Measurements from ENCODE around the gene PLCD1. TPM values are rescaled to one million over a fixed set of nuclear protein-coding genes. Genes with fewer than 3 reads are reported as not detected.

PLCD1 gene
- total RNA-seq, 1 donor, result 23.2 TPM

DNA sequence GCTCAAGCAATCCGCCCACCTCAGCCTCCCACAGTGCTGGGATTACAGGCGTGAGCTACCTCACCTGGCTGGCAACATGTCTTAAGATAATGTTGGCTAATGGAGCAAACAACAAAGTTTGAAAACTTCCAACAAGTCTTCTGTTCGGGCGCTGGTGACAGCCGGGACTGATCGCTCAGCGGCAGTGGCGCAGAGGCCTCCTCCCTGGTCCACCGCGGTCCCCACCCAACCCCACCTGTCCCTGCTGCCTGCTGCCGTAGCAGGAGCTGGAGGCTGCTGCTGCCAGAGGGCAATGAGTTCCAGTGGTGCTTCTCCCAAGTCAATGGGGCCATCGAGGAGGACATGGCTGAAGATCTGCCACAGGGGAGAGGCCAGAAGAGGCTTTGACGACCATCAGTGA is 21.7 kb upstream of the PLCD1 start:
- TF ChIP-seq, protein P1, sequence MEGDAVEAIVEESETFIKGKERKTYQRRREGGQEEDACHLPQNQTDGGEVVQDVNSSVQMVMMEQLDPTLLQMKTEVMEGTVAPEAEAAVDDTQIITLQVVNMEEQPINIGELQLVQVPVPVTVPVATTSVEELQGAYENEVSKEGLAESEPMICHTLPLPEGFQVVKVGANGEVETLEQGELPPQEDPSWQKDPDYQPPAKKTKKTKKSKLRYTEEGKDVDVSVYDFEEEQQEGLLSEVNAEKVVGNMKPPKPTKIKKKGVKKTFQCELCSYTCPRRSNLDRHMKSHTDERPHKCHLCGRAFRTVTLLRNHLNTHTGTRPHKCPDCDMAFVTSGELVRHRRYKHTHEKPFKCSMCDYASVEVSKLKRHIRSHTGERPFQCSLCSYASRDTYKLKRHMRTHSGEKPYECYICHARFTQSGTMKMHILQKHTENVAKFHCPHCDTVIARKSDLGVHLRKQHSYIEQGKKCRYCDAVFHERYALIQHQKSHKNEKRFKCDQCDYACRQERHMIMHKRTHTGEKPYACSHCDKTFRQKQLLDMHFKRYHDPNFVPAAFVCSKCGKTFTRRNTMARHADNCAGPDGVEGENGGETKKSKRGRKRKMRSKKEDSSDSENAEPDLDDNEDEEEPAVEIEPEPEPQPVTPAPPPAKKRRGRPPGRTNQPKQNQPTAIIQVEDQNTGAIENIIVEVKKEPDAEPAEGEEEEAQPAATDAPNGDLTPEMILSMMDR (IDR thresholded peaks at IDR 0.05; ENCODE audit: extremely low read depth, low read depth, low read length), result no peak
- no peaks in the 10 kb centered on the region for H3K4me1 ChIP-seq (ENCODE audit: insufficient read depth, low read length)
- peaks cover 2% of the 10 kb centered on the region for H3K27me3 ChIP-seq (ENCODE audit: insufficient read depth, low read length)
- no peak overlapping the region for H3K27ac ChIP-seq (ENCODE audit: low read depth, low read length)
- no peak for DNase-seq (ENCODE audit: insufficient read length, low spot score, missing footprints)
- H3K4me2 ChIP-seq (ENCODE audit: insufficient read depth, low read length), result no peak overlapping the region
- H3K36me3 ChIP-seq (ENCODE audit: insufficient read depth, low read length), result no peaks in the 10 kb centered on the region
- no peaks in the 10 kb centered on the region for H4K20me1 ChIP-seq (ENCODE audit: insufficient read depth, low read length)
- no peak overlapping the region for H2AFZ ChIP-seq (ENCODE audit: low read length)
- no peaks in the 10 kb centered on the region for H3K79me2 ChIP-seq (ENCODE audit: insufficient read depth, low read length)
- no peak overlapping the region for H3K4me3 ChIP-seq (ENCODE audit: insufficient read depth, low read length)
- no peaks in the 10 kb centered on the region for H3K9me3 ChIP-seq (ENCODE audit: low read depth, low read length)

DNA sequence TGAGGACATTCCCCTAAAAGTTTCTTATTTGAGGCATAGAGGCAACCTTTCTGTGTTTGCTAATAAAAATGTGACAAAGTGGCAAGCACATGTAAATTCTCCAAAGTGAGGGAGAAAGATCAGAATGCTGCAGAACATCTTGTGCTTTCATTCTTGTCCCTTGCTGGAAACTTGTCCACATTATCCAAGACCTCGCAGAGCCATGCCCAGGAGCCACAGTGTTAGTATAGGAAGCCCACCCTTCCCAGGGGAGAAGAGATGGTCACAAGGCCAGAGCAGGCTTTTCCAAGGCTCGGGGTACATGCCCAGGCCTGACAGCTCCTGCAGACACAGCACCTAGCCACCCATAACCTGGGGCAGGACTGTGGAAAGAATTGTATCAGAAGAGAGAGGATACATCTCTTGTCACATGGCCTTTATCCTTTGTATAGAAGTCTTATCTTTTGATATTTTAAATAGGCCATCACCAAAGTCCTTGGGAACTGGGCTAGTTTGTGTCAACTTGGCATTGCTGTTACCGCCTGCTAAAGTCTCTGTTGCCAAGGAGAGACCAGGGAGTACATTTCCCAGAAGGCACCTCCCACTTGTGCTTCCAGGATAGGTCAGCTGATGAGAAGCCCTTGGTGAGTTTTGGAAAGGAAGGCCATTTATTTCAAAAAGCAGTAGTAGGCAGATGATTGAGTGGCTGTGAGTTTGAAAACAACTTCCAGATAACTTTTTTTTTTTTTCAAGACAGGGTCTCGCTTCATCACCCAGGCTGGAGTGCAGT is 20.1 kb upstream of the PLCD1 start:
- no peak overlapping the region for H2AFZ ChIP-seq (ENCODE audit: low read length)
- no peaks in the 10 kb centered on the region for H3K27me3 ChIP-seq (ENCODE audit: insufficient read depth, low read length)
- no peaks in the 10 kb centered on the region for H3K79me2 ChIP-seq (ENCODE audit: insufficient read depth, low read length)
- H3K4me1 ChIP-seq (ENCODE audit: insufficient read depth, low read length), result no peaks in the 10 kb centered on the region
- no peaks in the 10 kb centered on the region for H3K9me3 ChIP-seq (ENCODE audit: low read depth, low read length)
- DNase-seq (ENCODE audit: insufficient read length, low spot score, missing footprints), result peak; percentile 78
- H3K4me2 ChIP-seq (ENCODE audit: insufficient read depth, low read length), result no peak overlapping the region
- TF ChIP-seq, protein P1 (IDR thresholded peaks at IDR 0.05; ENCODE audit: extremely low read depth, low read depth, low read length), result no peak
- H3K4me3 ChIP-seq (ENCODE audit: insufficient read depth, low read length), result no peak overlapping the region
- no peak overlapping the region for H3K27ac ChIP-seq (ENCODE audit: low read depth, low read length)
- H4K20me1 ChIP-seq (ENCODE audit: insufficient read depth, low read length), result no peaks in the 10 kb centered on the region
- no peaks in the 10 kb centered on the region for H3K36me3 ChIP-seq (ENCODE audit: insufficient read depth, low read length)

DNA sequence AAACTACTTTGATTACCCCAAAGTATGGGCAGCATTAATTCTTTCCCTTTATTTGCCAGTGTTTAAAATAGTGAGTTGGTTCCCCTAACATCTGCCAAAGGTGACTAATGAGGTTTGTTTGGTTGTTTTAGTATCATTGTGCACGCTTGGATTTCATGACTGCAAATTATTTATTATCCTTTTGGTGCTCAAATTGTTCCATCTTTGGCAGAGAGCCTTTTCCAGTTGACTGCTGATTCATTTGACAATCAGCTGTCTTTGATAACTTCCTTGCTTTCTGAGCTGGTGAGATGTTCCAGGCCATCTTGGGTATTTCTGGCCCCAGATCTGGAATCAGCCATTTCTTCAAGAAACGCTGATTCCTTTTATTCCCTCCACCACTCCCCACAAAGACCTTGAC is 18.5 kb upstream of the PLCD1 start:
- Histone ChIP-seq H3K27me3 (ENCODE audit: insufficient read depth, low read length) (peaks cover 6% of the 10 kb centered on the region), H4K20me1 (ENCODE audit: insufficient read depth, low read length) (no peaks in the 10 kb centered on the region), H3K36me3 (ENCODE audit: insufficient read depth, low read length) (no peaks in the 10 kb centered on the region), H2AFZ (ENCODE audit: low read length) (no peak overlapping the region), H3K27ac (ENCODE audit: low read depth, low read length) (no peak overlapping the region), H3K9me3 (ENCODE audit: low read depth, low read length) (no peaks in the 10 kb centered on the region), H3K4me1 (ENCODE audit: insufficient read depth, low read length) (no peaks in the 10 kb centered on the region), H3K4me3 (ENCODE audit: insufficient read depth, low read length) (no peak overlapping the region), H3K4me2 (ENCODE audit: insufficient read depth, low read length) (no peak overlapping the region), H3K79me2 (ENCODE audit: insufficient read depth, low read length) (no peaks in the 10 kb centered on the region)
- TF ChIP-seq, protein P1 (IDR thresholded peaks at IDR 0.05; ENCODE audit: extremely low read depth, low read depth, low read length), result no peak
- peak; percentile 15 for DNase-seq (ENCODE audit: insufficient read length, low spot score, missing footprints)

DNA sequence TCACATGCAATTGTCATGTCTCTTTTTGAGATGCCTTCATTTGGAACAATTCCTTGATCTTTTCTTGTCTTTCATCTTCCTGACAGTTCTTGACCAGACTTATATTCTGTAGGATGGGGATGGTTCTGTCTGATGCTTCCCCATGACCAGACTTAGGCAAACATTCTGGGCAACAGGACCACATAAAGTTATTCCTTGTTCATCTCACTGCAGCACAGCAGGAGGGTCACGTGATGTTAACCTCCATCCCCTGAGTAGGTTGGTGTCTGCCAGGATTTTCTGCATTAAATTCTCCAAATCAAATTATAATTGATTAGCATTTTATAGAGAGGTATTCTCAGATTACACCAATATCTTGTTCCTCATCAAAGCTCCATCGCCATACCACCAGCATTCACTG is 17.4 kb upstream of the PLCD1 start:
- H3K4me2 ChIP-seq (ENCODE audit: insufficient read depth, low read length), result no peak overlapping the region
- no peaks in the 10 kb centered on the region for H3K36me3 ChIP-seq (ENCODE audit: insufficient read depth, low read length)
- no peak overlapping the region for H3K27ac ChIP-seq (ENCODE audit: low read depth, low read length)
- H2AFZ ChIP-seq (ENCODE audit: low read length), result no peak overlapping the region
- H3K27me3 ChIP-seq (ENCODE audit: insufficient read depth, low read length), result peaks cover 6% of the 10 kb centered on the region
- H3K4me1 ChIP-seq (ENCODE audit: insufficient read depth, low read length), result no peaks in the 10 kb centered on the region
- DNase-seq (ENCODE audit: insufficient read length, low spot score, missing footprints), result no peak
- H3K9me3 ChIP-seq (ENCODE audit: low read depth, low read length), result no peaks in the 10 kb centered on the region
- H4K20me1 ChIP-seq (ENCODE audit: insufficient read depth, low read length), result no peaks in the 10 kb centered on the region
- H3K79me2 ChIP-seq (ENCODE audit: insufficient read depth, low read length), result no peaks in the 10 kb centered on the region
- no peak overlapping the region for H3K4me3 ChIP-seq (ENCODE audit: insufficient read depth, low read length)
- TF ChIP-seq, protein P1 (IDR thresholded peaks at IDR 0.05; ENCODE audit: extremely low read depth, low read depth, low read length), result no peak
